ENCODE results near the gene LARP6.
"Not testable (repeated sequence)": the region's sequence is repeated elsewhere in the genome, so short reads cannot be mapped to it uniquely, and the experiment has no call there.

Gene LARP6

GRCh38 chr15:70859322-70859908 lies 5.5 kb upstream of the LARP6 start:
- DNase-seq (ENCODE audit: low read depth in 2 of 3, low spot score in 1 of 3): no peak

DNA sequence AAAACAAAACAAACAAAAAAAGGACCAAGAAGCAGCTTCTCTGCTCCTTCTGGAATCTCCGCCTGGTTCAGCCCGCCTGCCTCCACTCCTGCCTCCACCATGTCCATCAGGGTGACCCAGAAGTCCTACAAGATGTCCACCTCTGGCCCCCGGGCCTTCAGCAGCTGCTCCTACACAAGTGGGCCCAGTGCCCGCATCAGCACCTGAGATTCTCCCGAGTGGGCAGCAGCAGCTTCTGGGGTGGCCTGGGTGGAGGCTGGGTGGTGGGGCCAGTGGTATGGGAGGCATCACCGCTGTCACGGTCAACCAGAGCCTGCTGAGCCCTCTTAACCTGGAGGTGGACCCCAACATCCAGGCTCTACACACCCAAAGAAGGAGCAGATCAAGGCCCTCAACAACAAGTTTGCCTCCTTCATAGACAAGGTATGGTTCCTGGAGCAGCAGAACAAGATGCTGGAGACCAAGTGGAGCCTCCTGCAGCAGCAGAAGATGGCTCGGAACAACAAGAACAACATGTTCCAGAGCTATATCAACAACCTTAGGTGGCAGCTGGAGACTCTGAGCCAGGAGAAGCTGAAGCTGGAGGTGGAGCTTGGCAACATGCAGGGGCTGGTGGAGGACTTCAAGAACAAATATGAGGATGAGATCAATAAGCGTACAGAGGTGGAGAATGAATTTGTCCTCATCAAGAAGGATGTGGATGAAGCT lies 4.8 kb upstream of the LARP6 start:
- not testable (repeated sequence) for DNase-seq (ENCODE audit: low read depth in 2 of 3, low spot score in 1 of 3)

DNA sequence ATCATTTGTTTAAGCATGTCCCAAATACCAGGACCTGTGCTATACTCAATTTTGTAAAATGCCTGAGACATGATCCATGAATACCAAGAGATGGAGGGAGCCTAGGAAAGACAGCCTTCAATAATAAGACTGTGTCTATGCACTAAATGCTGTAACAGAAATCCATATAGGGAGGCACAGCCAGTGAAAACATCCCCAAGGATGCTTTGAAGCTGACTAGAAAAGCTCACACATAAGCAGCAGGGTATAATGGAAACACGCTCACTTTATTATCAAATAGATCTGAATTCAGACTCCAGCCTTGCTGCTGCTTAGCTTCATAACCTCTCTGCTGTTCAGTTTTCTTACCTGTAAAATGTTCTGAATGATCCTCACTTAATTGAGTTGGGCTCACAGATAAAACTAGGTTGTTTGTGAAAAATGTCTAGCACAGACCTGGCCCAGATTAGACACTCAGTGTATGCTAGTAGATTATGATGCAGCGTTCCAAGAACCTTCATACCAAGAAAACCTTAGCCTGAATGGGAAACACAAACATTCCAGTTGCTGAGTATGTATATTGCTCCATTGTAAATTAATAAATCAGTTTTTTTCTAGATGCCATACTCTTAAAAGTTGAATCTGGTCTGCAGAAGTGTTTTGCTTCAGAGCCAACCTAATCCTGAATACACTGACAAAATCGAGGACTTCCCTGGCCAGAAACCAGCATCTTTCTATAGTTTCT lies 3.8 kb upstream of the LARP6 start:
- no peak for DNase-seq (ENCODE audit: low read depth in 2 of 3, low spot score in 1 of 3)

- DNase-seq (ENCODE audit: low read depth in 2 of 3, low spot score in 1 of 3): no peak
These were observed 3.1 kb upstream of the LARP6 start for GRCh38 chr15:70856884-70857561.

DNA sequence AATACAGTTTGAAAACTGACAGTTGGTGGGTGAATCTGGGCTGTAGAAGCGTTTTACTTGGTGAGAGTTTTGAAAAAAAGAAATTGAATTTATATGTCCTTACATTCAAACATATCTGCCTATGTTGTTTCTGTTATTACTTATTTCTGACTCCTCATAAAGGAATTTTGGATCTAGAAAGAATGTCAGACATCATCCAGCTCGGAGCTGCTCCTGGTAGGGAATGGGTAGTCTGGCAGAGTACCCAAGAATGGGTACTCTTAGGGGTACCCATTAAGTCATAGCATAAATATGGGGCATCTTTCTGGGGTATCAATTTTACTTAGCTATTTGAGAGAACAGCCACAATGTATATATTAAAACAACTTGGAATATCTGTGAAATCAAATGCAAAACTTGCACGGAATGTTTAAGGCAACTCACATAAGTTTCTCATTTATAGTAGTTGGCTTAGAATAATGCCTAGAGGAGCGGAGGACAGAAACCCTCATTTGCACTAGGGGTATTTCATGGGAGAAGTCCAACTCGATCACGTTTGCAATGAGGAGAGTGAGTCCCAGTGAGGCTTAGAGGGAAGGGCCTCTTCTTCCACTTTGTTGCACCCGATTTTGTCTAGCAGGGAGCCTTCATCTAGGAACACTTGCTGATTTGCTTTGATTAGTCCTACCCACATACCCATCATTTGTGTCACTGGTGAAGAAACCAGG lies 2.4 kb upstream of the LARP6 start:
- no peak for DNase-seq (ENCODE audit: low read depth in 2 of 3, low spot score in 1 of 3)

- no peak for DNase-seq (ENCODE audit: low read depth in 2 of 3, low spot score in 1 of 3)
These were observed 1.8 kb upstream of the LARP6 start for GRCh38 chr15:70855764-70856163.

- no peak for DNase-seq (ENCODE audit: low read depth in 2 of 3, low spot score in 1 of 3)
These were observed 664 bp upstream of the LARP6 start for GRCh38 chr15:70854666-70854976.

DNA sequence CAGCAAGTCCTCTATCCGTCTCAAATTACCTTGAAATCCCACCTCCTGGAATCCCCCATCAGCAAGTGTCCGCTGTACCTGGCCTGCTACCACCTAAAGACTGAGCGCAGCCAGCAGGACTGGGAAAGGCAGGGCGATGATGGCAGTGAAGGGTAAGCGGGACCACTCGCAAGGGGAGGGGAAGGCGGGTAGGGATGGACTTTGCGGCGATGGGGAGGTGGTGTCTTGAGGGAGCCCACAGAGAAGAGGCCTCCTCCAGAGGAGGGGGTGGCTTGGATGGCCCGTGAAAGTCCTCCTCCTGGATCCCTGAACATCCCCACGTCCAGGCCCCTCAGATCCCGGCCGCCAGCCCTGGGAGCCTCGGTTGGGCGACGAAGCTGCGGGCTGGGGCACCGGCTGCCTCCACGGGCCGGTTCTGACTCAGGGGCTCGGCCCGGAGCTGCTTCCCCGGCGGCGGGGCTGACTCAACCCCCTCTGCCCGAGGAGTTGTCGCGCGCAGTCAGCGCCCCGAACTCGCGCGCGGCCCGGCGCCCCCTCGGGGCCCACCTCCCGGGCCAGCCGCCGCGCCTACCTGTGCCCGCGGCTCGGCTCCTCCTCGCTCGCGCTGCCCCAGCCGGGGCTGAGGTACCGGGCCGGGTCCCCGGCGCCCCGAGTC lies 512 bp downstream of the LARP6 start:
- DNase-seq (ENCODE audit: low read depth in 2 of 3, low spot score in 1 of 3): no peak

- no peak for DNase-seq (ENCODE audit: low read depth in 2 of 3, low spot score in 1 of 3)
These were observed 1.2 kb downstream of the LARP6 start for GRCh38 chr15:70852501-70853317.

- no peak for DNase-seq (ENCODE audit: low read depth in 2 of 3, low spot score in 1 of 3)
These were observed 2.1 kb downstream of the LARP6 start for GRCh38 chr15:70851889-70852288.

DNA sequence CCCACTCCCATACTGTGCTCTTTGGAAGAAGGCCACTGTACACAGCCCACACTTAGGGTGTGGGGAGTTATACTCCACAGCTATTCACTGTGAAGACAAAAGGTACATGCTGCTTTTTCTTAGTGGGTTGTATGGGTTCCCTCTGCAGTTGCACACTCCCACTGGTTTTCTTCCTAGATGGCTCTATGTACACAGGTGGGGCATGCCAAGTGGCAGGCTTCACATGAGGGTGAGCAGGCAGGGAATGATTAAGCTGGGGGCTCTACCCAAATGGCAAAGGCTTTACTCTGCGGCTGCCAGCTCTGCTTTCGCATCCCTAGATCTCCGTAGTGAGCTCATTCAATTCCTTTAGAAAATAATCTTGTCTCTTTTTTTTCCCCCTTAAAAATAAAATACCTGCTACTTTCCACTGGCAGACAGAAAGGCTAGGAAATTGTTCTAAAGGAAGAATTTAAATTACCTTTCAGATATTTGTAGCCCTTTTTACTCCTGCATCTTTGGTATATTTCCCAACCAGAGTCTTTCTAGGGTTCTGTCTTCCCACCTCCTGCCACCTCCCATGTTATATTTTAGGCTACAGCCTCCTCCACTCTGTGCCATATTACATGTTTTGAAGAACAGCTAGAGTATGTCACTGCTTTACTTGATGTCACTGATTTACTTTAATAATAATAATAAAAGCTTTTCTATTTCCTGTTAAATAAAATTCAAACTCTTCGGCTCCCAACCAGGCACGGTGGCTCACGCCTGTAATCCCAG lies 8.2 kb downstream of the LARP6 start:
- DNase-seq (ENCODE audit: low read depth in 2 of 3, low spot score in 1 of 3): no peak

DNA sequence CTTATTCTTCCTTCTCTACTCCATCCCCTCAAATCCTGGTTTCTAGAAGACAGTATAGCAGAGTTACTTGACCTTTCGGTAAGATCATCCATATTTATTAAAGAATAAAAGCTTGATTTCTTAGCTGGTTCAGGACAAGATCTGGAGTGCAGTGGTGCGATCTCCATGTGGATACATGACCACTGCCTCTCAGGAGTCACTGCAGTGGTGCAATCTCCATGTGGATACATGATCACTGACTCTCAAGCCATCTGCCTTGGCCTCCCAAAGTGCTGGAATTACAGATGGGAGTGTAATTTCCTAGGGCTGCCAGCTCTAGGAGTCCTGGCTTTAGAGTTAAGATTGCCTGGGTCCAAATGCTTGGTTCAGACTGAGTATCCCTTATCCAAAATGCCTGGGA lies 16.5 kb downstream of the LARP6 start:
- DNase-seq (ENCODE audit: low read depth in 2 of 3, low spot score in 1 of 3): no peak

DNA sequence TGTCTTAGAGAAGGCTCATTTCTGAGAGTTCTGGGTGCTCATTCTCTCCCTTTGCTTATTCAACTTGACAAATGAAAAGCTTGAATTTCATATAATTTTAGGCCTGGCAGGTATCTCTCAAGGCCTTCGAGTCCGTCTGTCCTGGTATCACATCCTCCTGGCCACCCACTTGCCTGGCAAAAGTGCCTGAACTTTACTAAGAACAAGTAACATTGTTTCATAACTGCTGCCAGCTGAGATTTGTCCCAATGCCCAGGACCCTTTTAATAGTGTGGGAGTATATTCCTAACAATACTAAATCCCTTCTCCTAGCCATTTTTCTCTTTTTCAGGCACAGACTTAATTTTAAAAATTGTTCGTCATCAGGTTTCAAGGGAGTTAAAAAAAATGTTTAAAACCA lies 18.1 kb downstream of the LARP6 start:
- no peak for DNase-seq (ENCODE audit: low read depth in 2 of 3, low spot score in 1 of 3)

DNA sequence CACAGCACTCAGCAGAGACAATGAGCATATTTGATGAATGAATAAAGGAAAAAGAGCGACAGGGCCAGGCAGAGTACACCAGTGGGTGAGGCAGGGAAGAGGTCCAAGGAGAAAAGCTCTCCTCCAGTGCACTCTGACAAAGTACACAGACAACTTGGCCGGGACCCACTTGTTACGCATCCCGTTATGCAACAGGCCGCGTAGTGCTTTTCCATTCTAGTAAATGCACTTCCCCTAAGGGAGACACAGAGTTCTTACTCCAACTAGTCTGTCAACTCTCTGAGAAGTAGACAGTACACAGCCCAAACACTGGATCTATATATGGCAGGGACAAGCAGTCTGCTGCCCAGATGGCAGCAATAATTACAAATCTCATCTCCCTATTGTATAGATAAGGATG lies 18.5 kb downstream of the LARP6 start:
- DNase-seq (ENCODE audit: low read depth in 2 of 3, low spot score in 1 of 3): no peak

DNA sequence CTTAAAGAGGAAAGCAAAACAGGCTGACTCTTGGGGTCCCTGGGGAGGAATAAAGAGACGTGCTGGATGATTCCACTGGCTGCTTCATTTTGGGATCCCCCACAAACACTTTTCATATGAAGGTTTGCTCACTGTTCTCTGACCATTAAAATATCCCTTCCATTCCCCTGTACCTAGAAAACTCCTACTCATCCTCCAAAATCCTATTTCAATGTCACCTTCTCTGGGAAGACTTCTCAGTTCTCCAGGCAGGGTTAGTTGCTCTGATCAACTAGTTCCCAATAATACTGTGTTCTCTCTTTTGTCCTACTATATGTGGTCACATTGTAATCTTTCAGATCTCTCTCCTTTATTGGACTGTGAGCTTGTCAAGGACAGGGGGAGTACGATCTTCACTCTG lies 19.0 kb downstream of the LARP6 start:
- DNase-seq (ENCODE audit: low read depth in 2 of 3, low spot score in 1 of 3): no peak

- DNase-seq (ENCODE audit: low read depth in 2 of 3, low spot score in 1 of 3): no peak
These were observed 19.8 kb downstream of the LARP6 start for GRCh38 chr15:70833861-70834765.

DNA sequence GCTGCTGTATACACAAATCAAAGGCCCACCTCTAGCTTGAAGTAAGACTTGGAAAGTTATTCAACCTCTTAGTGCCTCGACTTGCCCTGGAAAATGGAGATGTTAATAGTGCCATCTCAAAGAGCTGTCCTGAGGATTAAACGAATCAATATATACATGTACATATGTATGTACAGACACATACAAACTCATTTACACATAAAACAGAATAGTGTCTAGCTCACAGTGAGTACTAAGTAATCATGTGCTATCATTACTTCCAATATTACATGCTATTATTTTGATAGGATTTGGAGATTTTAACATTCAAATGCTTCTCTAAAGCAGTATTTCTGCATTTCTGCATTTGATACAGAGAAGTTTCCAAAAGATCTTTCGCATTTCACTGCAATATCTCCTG lies 20.5 kb downstream of the LARP6 start:
- no peak for DNase-seq (ENCODE audit: low read depth in 2 of 3, low spot score in 1 of 3)

DNA sequence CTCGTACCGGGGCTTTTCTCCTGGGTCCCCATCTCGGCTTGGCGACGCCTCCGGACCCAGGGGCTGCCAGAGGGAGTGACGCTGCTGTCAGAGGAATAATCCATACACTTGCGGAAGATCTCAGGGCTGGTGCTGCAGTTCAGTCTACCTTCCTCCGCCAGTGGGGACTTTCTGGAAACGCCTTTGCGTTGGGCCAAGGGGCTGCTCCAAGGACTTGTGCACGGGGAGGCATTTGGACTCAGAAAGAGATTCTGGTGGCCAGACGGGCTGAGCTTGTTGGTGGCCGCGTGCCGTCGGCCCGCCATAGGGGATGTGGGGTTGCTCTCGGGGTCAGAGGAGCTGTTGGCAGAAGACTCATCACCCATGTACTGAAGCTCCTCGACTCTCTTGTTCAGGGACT lies 21.8 kb downstream of the LARP6 start:
- no peak for DNase-seq (ENCODE audit: low read depth in 2 of 3, low spot score in 1 of 3)

All from stimulated activated CD4-positive, alpha-beta T cell treated with anti-CD3 and anti-CD28 coated beads, Interleukin-12 subunit alpha, Interleukin-12 subunit beta, amount 100 ng/mL, for 48 hours (primary cell).